HAP-1 (cell line): ENCODE results near the gene VAV2.
"Not testable (repeated sequence)": the region's sequence is repeated elsewhere in the genome, so short reads cannot be mapped to it uniquely, and the experiment has no call there.

Source experiments
- DNase-seq, 2 experiments: peaks; one replicate each; pipeline ENCODE4 v3.0.0-alpha.2; 2016 to 2020; ENCODE audit warnings: low spot score in 2 of 2
- H3K27me3 ChIP-seq: fragments of 250-450 bp; sonication (Bioruptor Pico); 2 replicates; pipeline ENCODE4 v1.5.1; 2020; ENCODE audit warnings: low read depth, mild to moderate bottlenecking, moderate library complexity
- H3K36me3 ChIP-seq: fragments of 250-450 bp; sonication (Bioruptor Pico); replicated peaks from 2 replicates; pipeline ENCODE4 v1.5.1; 2020; ENCODE audit warnings: mild to moderate bottlenecking
- H3K4me1 ChIP-seq: fragments of 250-450 bp; sonication (Bioruptor Pico); 2 replicates; pipeline ENCODE4 v1.5.1; 2020; ENCODE audit warnings: mild to moderate bottlenecking
- H3K4me3 ChIP-seq: fragments of 250-450 bp; sonication (Bioruptor Pico); 2 replicates; pipeline ENCODE4 v1.5.1; 2020; ENCODE audit warnings: mild to moderate bottlenecking, moderate library complexity
- H3K9me3 ChIP-seq: fragments of 250-450 bp; sonication (Bioruptor Pico); 2 replicates; pipeline ENCODE4 v1.5.1; 2020; ENCODE audit warnings: mild to moderate bottlenecking, moderate library complexity
- in situ Hi-C: fragments of 300-500 bp; cut with MboI; formaldehyde crosslinking; loops from 3 replicates; pipeline ENCODE4 v1.14.3; 2020; ENCODE audit warnings: low sequenced_read_pairs, inconsistent platforms, mixed read lengths

VAV2 gene

GRCh38 chr9:133774799-133775198 lies 217.3 kb downstream of the VAV2 start:
- Histone ChIP-seq H3K4me3 (no peak overlapping the region), H3K27me3 (no peaks in the 10 kb centered on the region), H3K36me3 (peaks cover 34% of the 10 kb centered on the region), H3K4me1 (no peaks in the 10 kb centered on the region), H3K9me3 (no peaks in the 10 kb centered on the region; the same call in 1 of the 2 replicates)
- in situ Hi-C loops: no loop called here
- no peak for DNase-seq

GRCh38 chr9:133773889-133774655 lies 218.1 kb downstream of the VAV2 start:
- in situ Hi-C loops: no loop called here
- Histone ChIP-seq H3K4me3 (no peak overlapping the region), H3K4me1 (no peaks in the 10 kb centered on the region), H3K36me3 (peaks cover 34% of the 10 kb centered on the region), H3K27me3 (no peaks in the 10 kb centered on the region), H3K9me3 (no peaks in the 10 kb centered on the region; the same call in 1 of the 2 replicates)
- DNase-seq: no peak

DNA sequence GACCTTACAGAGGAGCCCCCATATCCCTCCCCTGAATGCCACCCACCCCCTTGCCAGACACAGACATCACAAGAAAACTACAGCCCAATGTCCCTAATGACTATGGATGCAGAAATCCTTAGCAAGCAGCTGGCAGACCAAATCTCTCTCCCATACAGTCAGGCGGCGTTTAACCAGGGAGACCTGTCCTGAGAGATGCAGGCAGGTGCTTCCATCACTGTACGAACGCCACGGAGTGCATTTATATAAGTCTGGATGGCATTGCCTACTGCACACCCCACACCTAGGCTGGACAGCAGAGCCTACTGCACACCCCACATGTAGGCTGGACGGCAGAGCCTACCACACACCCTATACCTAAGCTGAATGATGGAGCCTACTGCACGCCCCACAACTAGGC lies 219.5 kb downstream of the VAV2 start:
- no peak overlapping the region for H3K4me3 ChIP-seq
- DNase-seq: no peak
- H3K4me1 ChIP-seq: no peaks in the 10 kb centered on the region
- in situ Hi-C loops: no loop called here
- H3K36me3 ChIP-seq: peaks cover 37% of the 10 kb centered on the region
- H3K9me3 ChIP-seq: no peaks in the 10 kb centered on the region; the same call in 1 of the 2 replicates
- no peaks in the 10 kb centered on the region for H3K27me3 ChIP-seq

DNA sequence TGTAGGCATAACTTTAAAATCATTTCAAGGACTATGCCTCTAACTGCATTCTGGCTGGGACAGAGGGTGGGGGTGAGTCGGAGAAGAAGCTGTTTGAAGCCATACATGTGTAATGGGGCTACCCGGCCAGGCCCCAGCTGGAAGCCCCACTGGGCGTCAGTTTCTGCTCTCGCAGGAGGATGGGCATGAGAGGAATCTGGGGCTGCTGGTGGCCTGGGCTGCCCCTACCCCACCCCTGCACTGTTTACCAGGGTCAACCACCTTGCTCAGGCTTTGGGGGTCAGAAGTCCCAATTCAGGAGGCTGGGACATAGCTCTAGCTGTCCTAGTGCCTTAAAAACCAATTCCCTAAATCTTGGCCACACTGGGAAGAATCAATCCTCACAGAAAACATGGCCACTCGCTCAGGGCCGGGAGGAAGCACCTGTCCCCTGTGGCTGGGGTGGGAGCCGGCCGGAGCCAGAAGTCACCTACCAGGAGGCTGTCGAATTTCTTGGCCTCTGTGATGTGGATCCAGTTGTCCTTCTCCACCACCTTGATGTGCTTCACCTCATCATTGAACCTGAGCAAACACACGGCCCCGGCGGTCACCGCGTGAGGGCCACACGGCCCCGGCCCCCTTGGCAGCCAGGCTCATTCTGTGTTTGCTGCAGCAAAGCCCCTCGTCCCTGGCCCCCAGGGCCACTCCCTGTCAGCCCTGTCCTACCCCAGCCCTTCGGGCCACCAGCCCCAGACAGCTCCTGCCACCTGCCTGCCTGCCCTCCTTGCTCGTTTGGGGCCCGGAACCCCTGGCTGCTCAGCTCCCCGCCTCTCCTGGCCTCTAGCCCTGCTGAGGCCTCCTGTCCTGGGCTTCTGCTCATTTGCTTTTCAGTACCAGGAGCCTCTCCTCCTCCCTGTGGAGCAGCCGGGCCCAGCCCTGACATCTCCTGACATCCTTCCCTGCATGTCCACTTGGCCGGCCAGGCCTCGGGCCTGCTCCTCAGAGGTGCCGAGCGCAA lies 220.3 kb downstream of the VAV2 start:
- Histone ChIP-seq H3K27me3 (no peaks in the 10 kb centered on the region), H3K36me3 (peaks cover 45% of the 10 kb centered on the region), H3K9me3 (no peaks in the 10 kb centered on the region; the same call in 1 of the 2 replicates), H3K4me3 (no peak overlapping the region), H3K4me1 (no peaks in the 10 kb centered on the region)
- in situ Hi-C loops: no loop called here
- no peak for DNase-seq

GRCh38 chr9:133770076-133770777 lies 221.9 kb downstream of the VAV2 start:
- Histone ChIP-seq H3K36me3 (peaks cover 41% of the 10 kb centered on the region), H3K4me1 (no peaks in the 10 kb centered on the region), H3K27me3 (no peaks in the 10 kb centered on the region), H3K9me3 (no peaks in the 10 kb centered on the region; the same call in 1 of the 2 replicates), H3K4me3 (no peak overlapping the region)
- peak in 1 of 2 experiments; percentile 6 for DNase-seq
- in situ Hi-C loops: no loop called here

GRCh38 chr9:133769511-133770075 lies 222.5 kb downstream of the VAV2 start:
- Histone ChIP-seq H3K9me3 (no peaks in the 10 kb centered on the region; the same call in 1 of the 2 replicates), H3K36me3 (peaks cover 34% of the 10 kb centered on the region), H3K27me3 (no peaks in the 10 kb centered on the region), H3K4me3 (no peak overlapping the region), H3K4me1 (no peaks in the 10 kb centered on the region)
- in situ Hi-C loops: no loop called here
- DNase-seq: peak in 1 of 2 experiments; percentile 0

GRCh38 chr9:133768859-133769510 lies 223.1 kb downstream of the VAV2 start:
- no peaks in the 10 kb centered on the region for H3K4me1 ChIP-seq
- in situ Hi-C loops: no loop called here
- peak in 1 of 2 experiments; percentile 16 for DNase-seq
- H3K27me3 ChIP-seq: no peaks in the 10 kb centered on the region
- peaks cover 29% of the 10 kb centered on the region for H3K36me3 ChIP-seq
- no peaks in the 10 kb centered on the region; the same call in 1 of the 2 replicates for H3K9me3 ChIP-seq
- H3K4me3 ChIP-seq: no peak overlapping the region

- H3K4me1 ChIP-seq: no peaks in the 10 kb centered on the region
- peak in 1 of 2 experiments; percentile 2 for DNase-seq
- H3K9me3 ChIP-seq: no peaks in the 10 kb centered on the region
- H3K27me3 ChIP-seq: no peaks in the 10 kb centered on the region
- H3K36me3 ChIP-seq: peaks cover 27% of the 10 kb centered on the region
- in situ Hi-C loops: no loop called here
- no peak overlapping the region for H3K4me3 ChIP-seq
Observed at GRCh38 chr9:133768371-133768858, 223.7 kb downstream of the VAV2 start.

GRCh38 chr9:133767625-133768024 lies 224.5 kb downstream of the VAV2 start:
- H3K27me3 ChIP-seq: no peaks in the 10 kb centered on the region
- DNase-seq: peak in 1 of 2 experiments; percentile 4
- H3K4me3 ChIP-seq: no peak overlapping the region
- no peaks in the 10 kb centered on the region for H3K4me1 ChIP-seq
- in situ Hi-C loops: no loop called here
- peaks cover 24% of the 10 kb centered on the region for H3K36me3 ChIP-seq
- no peaks in the 10 kb centered on the region for H3K9me3 ChIP-seq

GRCh38 chr9:133767008-133767407 lies 225.1 kb downstream of the VAV2 start:
- DNase-seq: no peak
- no peaks in the 10 kb centered on the region for H3K27me3 ChIP-seq
- H3K4me3 ChIP-seq: no peak overlapping the region
- H3K9me3 ChIP-seq: no peaks in the 10 kb centered on the region
- no peaks in the 10 kb centered on the region for H3K4me1 ChIP-seq
- H3K36me3 ChIP-seq: peaks cover 24% of the 10 kb centered on the region
- in situ Hi-C loops: no loop called here

- DNase-seq, in situ Hi-C loops, H3K9me3 ChIP-seq, H3K4me1 ChIP-seq, H3K27me3 ChIP-seq, H3K4me3 ChIP-seq: not testable (repeated sequence)
- H3K36me3 ChIP-seq: peaks cover 24% of the 10 kb centered on the region
Observed at GRCh38 chr9:133766234-133766633, 225.9 kb downstream of the VAV2 start.

GRCh38 chr9:133763272-133764183 lies 228.6 kb downstream of the VAV2 start:
- in situ Hi-C loops: no loop called here
- Histone ChIP-seq H3K36me3 (peaks cover 24% of the 10 kb centered on the region), H3K9me3 (no peaks in the 10 kb centered on the region), H3K4me1 (no peaks in the 10 kb centered on the region), H3K27me3 (no peaks in the 10 kb centered on the region), H3K4me3 (no peak overlapping the region)
- DNase-seq: peak in 1 of 2 experiments; percentile 4
